ENCODE results near the gene CHCHD6.

CHCHD6 gene

DNA sequence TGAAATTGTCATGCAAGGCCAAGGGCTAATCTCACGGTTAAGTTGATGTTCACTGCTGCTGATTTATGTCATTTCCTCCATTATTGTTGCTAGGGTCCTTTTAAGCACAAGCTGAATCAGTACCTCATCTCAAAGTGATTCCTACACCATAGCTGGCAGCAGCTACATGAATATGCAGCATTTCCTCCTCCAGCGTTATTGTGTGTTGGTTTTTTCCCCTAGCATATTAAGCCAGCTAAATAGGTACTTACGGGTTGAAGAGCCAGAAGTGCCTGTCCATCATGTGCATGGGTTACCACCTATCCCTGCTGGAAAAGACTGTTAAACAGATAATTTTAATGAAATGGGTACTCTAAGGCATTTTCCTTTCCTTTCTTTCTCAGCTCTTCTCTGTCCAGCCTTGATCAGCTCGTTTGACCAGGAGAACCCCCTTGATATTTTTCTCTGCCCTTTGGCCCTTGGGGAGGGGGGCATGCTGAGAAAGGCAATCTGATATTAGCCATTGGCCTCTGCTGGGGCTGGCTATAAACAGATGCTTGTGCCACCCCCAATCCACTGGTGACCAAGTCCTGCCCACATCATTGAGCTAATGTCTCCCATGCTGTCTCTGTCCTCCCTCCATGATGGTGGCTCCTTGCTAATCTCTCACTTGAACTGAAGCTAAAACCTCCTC, 163.3 kb downstream of the CHCHD6 start:
- no peak for DNase-seq

DNA sequence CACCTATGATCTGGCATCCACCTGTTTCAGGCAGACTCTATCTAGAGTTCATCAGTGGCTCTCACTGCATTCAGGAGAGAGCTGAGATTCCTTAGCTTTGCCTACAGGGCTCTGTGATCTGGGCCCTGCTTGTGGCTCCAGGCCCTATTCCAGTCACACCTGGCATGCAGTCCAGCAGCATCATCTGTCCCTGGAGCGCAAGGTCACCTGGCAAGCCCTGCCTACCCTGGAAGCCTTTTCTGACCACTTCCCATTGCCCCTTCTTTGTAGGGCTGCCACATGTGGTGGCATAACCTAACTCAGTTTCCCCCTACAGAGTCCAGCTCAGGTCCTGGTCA, 163.8 kb downstream of the CHCHD6 start:
- DNase-seq, result no peak

DNA sequence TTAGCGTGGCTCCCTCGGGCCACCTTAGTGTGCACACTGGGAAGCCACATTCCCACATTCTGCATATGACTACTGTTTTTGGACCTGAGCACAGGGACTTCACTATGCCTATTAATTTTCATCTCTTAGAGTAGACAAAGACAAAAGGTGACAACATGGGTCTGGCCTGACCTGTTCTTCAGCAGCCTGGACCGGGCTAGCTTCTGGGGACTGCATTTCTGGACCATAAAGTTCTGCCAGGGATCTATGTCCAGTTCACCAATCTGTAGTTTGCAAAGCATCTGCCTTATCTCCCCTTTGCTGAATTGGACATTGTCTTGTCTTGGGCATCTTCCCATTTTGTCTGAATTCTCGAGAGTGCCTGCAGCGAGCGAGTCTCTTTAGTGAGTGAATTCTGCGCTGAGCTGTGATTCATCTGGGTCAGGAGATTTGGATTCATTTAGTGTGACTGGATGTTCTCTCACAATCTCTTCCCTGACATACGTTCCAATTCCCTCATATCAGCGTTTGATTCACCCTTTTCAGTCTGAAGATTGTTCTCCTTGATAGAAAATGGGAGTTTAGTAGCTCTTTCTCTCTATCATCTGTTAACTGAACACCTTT, 166.7 kb downstream of the CHCHD6 start:
- no peak for DNase-seq

DNA sequence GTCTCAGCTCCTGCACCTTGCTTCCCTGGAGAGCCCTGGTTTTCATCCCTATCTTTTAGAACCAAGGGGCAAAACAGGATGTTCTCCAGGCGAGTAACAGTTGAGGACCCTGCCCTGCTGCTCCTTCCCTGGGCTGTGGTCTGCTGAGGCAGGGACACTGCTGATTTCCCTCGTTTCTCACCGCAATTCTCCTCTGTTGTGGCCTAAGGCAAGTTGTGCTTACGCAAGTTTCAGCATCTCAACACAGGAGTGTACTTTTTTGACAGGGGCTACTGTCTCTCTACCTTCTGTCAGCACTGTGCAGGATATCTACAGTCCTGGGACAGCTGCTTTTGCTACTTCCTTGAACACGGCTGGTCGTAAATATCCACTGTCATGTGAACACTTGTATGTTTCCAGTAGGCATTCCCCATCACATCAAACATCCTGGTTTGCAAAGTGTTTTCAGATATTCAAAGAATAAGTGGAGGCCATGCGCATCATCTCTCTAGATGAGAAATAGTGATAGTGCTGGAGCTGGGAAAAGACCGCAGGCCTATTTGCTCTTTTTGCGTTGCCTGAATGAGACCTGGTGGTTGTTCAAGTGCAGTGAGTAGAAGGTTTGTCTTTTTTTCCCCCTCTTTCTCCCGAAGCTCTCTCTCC, 168.8 kb downstream of the CHCHD6 start:
- DNase-seq, result no peak

DNA sequence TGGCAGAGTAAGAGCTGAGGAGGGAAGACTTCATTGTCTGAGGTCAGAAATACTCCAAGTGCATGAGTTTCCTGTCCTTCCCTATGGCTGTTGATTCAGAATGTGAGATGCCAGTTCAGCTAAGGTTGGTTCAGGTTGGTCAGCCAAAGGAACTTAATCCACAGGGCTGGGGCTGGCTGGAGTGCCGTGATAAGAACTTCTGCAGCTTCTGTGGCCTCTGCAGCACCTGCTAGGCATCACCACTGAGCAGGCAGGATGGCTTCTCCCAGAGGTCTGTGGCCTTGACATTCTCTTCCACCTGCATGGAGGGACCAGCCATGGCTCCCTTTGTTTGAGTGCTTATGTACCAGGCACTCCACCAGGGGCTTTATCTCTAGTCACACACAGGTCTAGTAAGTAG, 169.4 kb downstream of the CHCHD6 start:
- DNase-seq, result no peak

DNA sequence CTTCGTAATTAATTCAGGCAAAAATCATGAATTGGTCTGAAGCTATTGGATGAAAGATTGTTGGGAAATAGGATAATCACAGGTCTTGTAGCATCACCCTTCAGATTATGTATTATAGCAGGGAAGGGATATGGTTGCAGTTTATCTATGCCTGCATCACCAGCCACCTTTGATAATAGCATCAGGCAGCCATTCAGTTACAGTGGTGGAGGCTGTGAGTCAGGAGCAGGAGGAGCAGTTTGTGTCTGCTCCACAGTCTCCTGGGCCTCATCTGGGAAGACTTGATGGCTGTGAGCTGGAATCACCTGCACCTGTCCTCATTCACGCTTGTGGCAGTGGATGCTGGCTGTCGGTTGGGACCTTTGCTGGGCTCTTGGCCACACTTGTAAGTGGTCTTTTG, 174.6 kb downstream of the CHCHD6 start:
- DNase-seq, result no peak

DNA sequence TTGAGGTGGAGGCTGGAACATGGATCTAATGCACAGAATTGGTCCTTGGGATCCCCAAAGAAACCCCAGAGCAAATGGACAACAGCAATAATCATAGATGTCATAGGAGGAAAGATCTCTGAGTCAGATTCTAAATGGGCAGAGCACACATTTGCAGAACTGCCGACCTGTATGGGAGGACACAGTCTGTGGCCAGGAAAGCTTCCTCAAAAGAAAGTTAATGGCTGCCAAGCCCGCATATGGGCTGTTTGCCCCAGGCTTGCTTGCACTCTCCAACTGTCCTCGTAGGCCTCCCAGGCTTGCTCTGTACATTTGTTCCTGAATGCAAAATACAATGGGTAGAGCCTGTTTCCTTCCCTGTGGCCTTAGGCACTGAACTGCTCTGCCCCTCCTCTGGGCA, 176.9 kb downstream of the CHCHD6 start:
- DNase-seq, result no peak

DNA sequence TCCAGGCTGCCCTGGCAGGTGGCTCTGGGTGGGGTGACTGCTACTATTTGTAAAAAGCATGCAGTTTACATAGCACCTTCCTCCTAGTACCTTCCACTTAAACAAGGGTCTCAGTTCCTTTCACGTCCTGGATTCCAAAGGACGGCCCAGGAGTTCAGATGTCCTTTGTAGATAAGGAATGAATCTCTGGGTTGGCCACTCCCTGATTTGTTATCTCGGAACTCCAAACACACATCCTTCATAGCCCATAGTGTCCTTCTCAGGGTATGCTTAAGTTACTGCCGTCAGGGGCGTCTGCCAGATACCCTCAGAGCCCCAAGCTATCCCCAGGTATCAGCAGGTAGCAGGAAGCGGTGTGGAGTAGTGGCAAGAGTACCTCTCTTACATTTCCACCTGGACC, 177.8 kb downstream of the CHCHD6 start:
- DNase-seq, result no peak

DNA sequence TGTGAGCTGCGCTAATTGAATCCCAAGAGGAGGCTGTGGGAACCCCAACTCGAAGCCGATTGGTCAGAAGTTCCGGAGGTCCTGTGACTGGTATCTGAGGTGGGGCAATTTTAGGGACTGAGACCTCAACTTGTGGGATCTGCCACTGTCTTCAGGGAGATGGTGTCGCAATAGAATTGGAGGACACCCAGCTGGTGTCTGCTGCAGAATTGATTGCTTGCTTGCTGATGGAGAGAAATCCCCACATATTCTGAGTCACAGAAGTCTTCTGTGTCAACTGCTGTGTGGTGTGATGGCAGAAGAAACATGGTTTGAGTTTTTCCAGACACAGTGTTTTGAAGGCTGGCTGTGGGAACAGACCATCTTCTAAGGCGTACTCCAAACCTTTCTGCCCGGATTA, 179.2 kb downstream of the CHCHD6 start:
- no peak for DNase-seq

DNA sequence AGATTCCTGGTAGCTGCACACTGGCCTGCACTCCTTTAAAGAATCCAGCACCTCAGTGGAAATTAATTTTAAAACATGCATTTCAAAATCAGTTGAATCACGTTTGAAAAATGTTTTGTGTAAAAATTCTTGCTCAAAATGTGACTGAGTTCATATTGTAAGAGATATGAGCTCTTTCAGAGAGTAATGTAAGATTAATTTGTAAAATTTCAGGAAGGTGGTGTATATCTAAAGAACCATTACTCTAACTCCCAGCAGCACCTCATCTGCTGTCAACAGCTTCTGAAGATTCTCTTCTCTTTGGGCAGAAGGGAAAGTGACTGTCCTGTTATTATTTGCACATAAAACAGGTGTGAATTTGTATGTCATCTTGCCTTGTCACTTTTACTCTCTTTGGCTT, 181.4 kb downstream of the CHCHD6 start:
- no peak for DNase-seq

DNA sequence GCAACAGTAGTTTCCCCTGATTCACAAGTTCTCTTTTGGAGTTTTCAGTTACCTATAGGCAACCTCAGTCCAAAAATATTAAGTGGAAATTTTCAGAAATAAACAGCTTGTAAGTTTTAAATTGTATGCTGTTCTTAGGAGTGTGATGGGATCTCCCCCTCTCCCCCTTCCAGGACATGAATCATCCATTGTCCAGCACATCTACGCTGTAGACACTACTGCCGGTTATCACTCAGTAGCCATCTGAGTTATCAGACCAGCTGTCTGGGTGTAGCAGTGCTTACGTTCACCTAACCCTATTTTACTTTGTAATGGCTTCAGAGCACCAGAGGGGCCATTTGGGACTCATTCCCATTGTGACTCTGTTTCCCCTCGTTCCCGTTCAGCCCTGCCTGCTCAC, 182.2 kb downstream of the CHCHD6 start:
- no peak for DNase-seq

DNA sequence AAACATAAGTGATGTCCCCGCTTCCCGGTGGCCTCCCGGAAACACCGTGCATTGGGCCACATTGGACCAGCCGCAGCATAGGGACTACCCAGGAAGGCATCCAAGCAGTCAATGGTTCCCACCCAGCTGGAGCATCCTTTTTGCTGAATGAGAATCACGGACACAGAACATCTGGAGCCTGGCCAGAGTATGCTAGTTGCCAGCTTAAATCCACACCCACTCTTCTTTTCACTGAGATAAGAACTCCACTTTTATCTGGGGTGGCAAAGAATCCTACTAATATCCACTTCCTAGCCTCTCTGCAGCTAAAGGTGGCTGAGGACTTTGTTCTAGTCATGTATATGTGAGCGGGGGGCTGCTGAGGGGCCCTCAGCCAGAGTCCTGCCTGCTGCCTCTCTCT, 183.6 kb downstream of the CHCHD6 start:
- no peak for DNase-seq

DNA sequence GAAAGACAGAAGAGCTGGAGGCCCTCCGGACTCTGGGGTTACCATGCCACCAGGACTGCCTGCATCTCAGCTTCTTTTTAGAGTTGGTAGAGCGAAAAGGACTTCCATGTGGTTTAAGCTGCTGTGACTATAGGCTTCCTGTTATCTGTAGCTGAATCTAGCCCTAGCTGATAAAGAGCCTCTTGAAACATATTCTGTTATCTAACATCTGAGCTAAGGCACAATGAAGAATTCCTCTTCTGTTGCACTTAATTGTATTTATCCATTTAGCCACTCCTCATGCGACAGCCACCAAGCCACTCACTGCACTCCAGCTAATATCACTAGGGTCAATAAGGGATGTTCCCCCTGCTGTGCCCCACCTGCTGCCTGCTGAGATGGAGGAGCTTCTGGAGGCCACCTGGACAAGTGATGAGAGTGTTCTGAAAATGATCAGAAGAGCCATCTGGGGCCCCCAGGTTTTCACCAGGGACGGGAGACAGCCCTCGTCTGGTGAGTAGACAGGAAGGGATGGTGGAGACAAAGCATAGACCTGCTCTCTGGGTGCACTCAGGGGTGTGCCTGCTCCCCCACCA, 184.2 kb downstream of the CHCHD6 start:
- no peak for DNase-seq

DNA sequence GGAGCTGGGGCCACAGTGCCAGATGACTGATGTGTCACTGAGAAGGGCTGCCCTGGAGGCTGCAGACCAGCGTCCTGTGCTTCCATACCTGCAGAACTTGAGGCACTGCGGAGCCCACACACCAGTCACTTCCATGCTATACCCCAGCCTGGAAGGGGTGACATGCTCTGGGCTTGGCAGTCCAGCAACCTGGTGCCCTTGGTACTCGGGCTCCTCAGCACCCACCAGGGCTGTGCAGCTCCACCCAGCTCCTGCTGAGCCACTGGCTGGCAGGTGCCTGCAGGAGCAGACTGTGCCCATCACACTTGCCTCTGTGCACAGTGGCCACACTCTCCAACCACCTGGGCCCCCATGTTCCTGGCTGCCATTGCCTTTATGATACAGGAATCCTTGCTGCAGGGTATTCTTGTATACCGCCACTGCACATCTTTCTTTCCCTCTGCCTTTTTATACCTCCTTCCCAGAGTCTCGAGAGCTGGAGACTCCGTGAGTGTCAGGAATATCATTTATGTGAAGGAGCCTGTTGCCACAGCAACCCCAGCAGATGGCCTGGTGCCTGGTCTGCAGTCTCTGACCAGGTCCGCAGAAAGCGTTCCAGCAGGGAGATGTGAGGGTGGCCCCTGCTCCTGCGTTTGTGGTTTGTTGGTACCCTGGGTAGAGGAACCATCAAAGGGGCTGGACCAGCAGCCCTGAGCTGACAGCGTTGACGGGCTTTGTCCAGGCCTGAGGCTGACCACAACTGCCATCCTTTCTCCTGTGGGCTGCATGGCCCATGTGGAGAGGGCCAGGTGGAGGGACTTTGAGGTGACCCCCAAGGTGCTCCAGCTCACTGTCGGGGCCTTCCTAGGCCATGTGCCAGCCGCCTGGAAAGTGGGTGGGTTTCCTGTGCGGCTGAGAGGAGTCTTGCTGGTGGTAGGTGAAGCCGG, 185.5 kb downstream of the CHCHD6 start:
- DNase-seq, result no peak

DNA sequence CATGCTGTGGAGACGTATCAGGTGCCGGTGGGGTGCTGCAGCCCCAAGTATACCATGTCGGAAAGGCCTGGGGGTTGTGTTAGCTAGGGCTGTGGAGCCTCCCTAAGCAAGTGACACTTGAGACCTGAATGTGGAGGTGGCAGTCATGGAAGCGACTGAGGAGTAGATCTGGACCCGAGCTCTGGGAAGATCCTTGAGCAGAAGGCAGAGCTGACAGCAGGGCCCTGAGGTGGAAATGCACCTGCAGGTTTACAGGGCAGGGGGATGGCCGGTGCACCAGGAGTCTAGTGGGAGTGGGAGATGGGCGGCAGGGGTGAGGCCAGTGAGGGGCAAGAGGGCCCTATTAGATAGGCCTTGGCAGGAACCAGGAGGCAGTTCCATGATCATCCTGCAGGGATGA, 187.1 kb downstream of the CHCHD6 start:
- no peak for DNase-seq

DNA sequence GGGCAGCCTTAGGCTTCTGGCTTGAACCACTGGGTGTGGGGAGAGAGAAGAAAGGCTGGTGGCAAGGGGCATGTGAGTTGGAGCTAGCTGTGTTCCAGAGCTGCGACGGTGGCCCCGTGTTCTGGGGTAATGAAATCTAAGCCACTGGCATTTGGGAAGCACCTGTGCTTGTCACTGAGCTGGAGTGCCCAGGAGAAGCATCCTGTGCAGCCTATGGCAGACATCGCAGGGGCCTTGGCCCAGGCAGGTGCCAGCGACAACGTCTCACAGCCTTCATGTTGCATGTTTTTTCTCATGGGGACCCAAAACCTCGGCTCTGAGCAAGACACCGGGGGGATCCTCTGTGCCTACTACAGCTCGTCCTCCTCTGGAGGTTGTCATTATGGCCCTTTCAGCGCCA, 187.8 kb downstream of the CHCHD6 start:
- DNase-seq, result no peak

DNA sequence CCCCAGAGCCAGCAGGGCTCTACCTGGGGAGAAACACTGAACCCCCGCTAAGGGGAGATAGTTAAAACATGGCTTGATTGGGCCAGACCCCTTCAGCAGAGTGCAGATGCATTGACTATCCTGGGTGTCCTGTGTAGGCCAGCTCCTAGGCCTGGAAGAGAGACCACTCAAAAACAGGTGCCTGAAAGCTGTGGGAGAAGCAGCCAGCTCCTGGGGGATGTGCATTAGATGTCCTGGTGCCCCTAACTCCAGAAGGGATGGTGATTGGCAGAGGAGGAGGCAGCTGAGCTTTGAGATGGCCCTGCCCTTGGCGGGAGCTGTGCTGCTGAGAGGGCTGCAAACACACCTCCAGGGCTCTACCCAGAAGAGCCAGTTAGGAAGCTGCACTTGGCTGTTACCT, 189.6 kb downstream of the CHCHD6 start:
- DNase-seq, result no peak

DNA sequence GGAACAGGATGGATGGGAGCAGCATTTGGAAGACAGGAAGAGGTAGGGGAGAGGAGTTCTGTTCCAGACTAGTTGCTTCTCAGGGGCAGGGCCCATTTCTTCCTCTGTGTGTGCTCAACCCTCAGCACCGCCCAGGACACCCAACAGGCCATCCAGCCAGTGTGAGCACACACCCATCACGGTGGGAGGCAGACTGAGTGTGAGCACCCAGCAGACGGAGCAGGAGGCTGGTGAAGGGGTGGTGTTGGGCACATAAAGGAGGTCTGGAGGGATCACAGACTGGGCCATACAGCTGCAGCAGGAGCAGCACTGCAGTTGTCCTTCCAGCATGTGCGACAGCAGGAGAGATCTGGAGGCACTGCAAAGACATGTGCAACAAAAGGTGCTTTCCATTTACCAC, 190.4 kb downstream of the CHCHD6 start:
- DNase-seq, result no peak

DNA sequence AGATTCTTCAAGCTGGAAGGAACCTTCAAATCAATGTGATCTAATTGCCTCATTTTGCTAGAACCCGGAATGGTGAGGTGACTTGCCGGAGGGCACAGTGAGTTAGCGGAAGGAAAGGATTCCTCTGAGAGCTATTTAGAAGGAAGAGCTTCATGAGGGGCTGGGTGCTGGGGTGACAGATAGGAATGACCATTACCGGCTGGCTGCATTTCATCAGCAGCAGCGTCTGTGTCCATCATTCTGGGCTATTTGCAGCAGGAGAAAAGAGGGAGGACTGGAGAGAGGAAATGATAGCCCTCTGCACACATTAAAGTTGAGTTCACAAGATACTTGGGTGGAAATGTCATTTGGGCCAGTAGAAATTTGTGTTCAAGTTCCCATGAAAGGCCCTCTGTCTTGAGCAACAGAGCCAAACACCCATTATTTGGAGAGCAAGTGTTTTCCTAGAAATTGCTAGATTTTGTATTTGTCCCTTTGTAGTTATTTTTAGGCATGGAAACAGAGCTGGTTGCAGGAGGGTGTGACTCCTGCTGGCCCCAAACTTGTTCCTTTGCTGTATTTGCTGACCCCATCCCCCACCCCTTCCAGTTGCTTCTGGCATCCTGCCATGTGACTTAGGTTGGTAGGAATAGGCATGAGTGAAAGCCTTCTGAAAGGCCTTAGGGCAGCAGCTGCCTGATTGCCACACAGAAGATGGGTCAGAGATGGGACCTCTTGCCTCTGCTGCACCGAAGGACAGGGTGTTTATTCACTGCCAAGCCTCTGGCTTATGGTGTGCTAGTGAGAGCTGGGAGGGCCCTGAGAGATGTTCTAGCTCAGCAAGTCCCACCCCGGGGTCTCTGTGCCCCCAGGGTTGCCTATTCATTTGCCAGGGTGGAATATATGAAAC, 191.4 kb downstream of the CHCHD6 start:
- DNase-seq, result no peak

DNA sequence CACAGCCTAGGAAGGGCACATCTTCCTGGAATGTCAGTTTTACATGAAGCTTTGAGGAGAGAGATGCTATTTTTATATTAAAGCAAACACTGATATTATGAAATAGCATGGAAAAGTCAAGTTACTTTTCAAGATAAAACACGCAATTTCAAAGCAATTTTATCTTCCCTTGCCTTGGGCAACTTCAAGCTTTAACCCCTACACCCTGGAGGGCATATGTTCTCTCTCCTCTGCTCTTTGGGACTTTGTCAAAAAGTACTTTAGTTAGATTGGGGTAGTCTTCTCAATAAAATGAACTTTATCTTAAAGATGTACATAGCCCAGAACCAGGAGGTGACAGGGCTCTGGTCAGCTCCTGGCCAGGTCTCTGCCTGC, 192.0 kb downstream of the CHCHD6 start:
- no peak for DNase-seq

DNA sequence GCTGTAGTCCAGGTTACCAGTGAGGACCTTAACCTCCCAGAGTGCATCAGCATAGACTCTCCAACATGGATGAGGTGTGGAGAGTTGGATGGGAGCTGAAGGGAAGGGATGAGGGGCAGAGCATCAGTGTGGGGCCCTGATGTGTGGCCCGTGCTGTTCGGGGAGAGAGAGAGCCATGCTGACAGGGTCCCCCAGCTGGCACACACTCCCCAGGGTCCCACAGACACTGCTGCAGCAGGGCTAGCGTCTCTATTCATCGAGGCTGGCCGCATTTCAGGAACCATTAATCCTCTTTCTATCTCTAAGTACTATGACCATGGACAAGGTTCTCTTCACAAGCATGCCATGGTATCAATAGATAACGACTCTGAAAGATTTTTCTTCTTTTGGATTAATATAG, 192.9 kb downstream of the CHCHD6 start:
- no peak for DNase-seq

DNA sequence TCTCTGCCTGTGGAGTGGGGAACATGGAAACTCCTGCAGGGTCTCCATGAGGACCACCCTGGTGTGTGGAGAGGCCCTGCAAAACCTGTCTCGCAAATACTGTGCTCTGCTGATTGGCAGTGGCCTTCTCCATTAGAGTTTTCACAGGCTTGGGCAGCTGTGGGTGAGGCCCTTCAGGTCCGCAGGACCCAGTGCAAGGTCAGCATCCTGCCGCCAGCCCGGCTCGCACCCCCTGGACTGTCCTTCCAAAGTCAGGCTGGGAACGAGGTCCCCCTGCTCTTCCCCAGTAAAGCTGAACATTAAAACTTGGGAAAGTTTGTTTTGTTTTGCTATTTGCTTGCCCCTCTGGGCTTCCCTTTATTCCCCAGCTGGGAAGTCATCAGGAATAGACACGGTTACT, 193.9 kb downstream of the CHCHD6 start:
- DNase-seq, result no peak
